Astrocyte of the cerebellum (primary cell): Measurements from ENCODE around the gene KCTD17.

Source experiments
- DNase-seq: peaks from one replicate; pipeline ENCODE4 v3.0.0-alpha.2; 2011; ENCODE audit warnings: low read depth
- H3K4me3 ChIP-seq: 2 replicates; pipeline ENCODE4 v1.5.1; 2011; ENCODE audit warnings: mild to moderate bottlenecking, low read depth, low read length, moderate library complexity
- CTCF ChIP-seq: IDR thresholded peaks from 2 replicates; pipeline ENCODE4 v1.5.1; 2012; ENCODE audit warnings: low read length, low read depth, moderate library complexity, mild to moderate bottlenecking; ENCODE audit errors: missing control alignments
- in situ Hi-C: cut with HindIII; loops from 2 replicates; pipeline ENCODE4 v1.10.0; 2017; ENCODE audit warnings: low sequenced_read_pairs

KCTD17 gene

GRCh38 chr22:37039466-37039865, 12.1 kb upstream of the KCTD17 start:
- no peak for DNase-seq
- no peak for TF ChIP-seq CTCF
- H3K4me3 ChIP-seq: no peak overlapping the region
- in situ Hi-C loops: no loop called here

GRCh38 chr22:37043209-37043827, 8.2 kb upstream of the KCTD17 start:
- TF ChIP-seq CTCF: no peak
- no peak for DNase-seq
- H3K4me3 ChIP-seq: no peak overlapping the region
- in situ Hi-C loops: no loop called here

GRCh38 chr22:37043828-37044538, 7.6 kb upstream of the KCTD17 start:
- in situ Hi-C loops: no loop called here
- H3K4me3 ChIP-seq: no peak overlapping the region
- DNase-seq: no peak
- TF ChIP-seq CTCF: peak; percentile 7

- no peak overlapping the region for H3K4me3 ChIP-seq
- in situ Hi-C loops: no loop called here
- no peak for TF ChIP-seq CTCF
- DNase-seq: no peak
Measured at GRCh38 chr22:37044634-37045625, 6.6 kb upstream of the KCTD17 start.

- H3K4me3 ChIP-seq: no peak overlapping the region
- TF ChIP-seq CTCF: peak; percentile 65
- no peak for DNase-seq
- in situ Hi-C loops: no loop called here
Measured at GRCh38 chr22:37045958-37046357, 5.6 kb upstream of the KCTD17 start.

GRCh38 chr22:37046589-37046988, 5.0 kb upstream of the KCTD17 start:
- H3K4me3 ChIP-seq: no peak overlapping the region
- in situ Hi-C loops: no loop called here

More at GRCh38 chr22:37046589-37046988, 5.0 kb upstream of the KCTD17 start:
- no peak for DNase-seq
- TF ChIP-seq CTCF: no peak
